ENCODE data around the gene CCDC106.

Gene CCDC106

DNA sequence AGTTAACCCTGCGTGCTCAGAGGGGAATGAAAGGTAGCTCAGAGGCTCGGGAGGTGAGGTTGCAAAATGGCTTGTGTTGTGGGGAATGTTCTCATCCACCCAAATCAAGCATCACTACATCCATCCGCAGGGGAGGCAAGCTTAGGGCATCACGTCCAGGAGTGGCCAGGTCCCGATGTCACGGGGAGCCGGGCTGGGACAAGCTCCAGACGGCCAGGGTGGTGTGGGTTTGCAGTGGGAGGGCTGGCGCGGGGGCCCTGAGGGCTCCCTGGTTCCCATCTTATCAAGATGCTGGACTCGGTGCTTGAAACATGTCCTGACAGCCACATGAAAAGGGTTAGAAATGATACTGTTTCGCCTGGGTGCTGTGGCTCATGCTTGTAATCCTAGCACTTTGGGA is 52.8 kb downstream of the CCDC106 start:
- no peak for DNase-seq

GRCh38 chr19:55702131-55702627 is 54.2 kb downstream of the CCDC106 start:
- no peak for DNase-seq

Data from CD4-positive, alpha-beta T cell treated with Interleukin-15 for 1 hour (primary cell).